Rectal smooth muscle tissue (tissue), 1 donor: ENCODE data around the gene NCKAP5.
"Not testable (repeated sequence)": the region's sequence is repeated elsewhere in the genome, so short reads cannot be mapped to it uniquely, and the experiment has no call there.

Experiments
- H3K27ac ChIP-seq: one replicate; pipeline ENCODE4 v1.7.0; 2013; ENCODE audit warnings: low read depth, low read length, inconsistent platforms
- H3K27me3 ChIP-seq: one replicate; pipeline ENCODE4 v1.7.0; 2013; ENCODE audit warnings: low read length; ENCODE audit not compliant: control insufficient read depth, insufficient read depth
- H3K36me3 ChIP-seq: one replicate; pipeline ENCODE4 v1.7.0; 2013; ENCODE audit warnings: low read length; ENCODE audit not compliant: control insufficient read depth, insufficient read depth
- H3K4me1 ChIP-seq: one replicate; pipeline ENCODE4 v1.7.0; 2013; ENCODE audit warnings: low read length; ENCODE audit not compliant: control insufficient read depth, insufficient read depth
- H3K4me3 ChIP-seq: one replicate; pipeline ENCODE4 v1.7.0; 2013; ENCODE audit warnings: low read length
- H3K9ac ChIP-seq: one replicate; pipeline ENCODE4 v1.7.0; 2013; ENCODE audit warnings: low read length

NCKAP5 gene

GRCh38 chr2:133241224-133241571, 327.1 kb downstream of the NCKAP5 start:
- no peak overlapping the region for H3K27ac ChIP-seq
- H3K4me3 ChIP-seq = no peak overlapping the region
- no peaks in the 10 kb centered on the region for H3K36me3 ChIP-seq
- H3K9ac ChIP-seq = no peak overlapping the region
- no peaks in the 10 kb centered on the region for H3K27me3 ChIP-seq
- H3K4me1 ChIP-seq = no peaks in the 10 kb centered on the region

DNA sequence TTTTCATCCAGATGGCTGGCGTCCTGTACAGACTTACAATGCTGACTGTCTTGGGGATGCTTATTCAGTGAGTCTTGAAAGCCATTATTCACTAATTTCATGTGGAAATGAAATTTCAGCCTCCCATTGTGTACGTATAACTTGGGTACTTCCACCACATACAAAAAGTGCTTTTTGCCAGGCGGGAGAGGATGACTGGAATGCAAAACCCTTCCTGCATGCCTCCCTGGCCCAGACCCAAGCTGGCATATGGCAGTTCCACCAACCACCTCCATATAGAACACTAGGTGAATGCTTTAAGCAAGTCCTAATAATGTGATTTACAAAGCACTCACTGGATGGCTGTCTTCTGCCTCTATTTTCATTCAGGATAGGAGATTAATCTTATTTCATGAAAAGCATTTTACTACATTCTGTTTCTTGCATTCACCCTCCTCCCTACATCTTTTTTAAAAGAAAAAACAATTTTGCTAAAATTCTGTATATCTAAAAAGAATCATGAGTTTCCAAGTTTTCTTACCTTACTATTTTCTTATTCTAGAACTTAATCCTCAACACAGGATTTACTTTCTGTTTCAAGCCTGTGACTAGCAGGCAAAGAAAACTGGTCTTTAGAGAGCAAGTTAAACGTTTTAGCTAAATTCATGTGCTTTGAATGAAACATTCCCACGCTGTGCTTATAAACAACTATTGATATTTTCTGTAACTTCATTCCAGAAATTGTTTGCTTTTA, 327.6 kb downstream of the NCKAP5 start:
- H3K27me3 ChIP-seq = no peaks in the 10 kb centered on the region
- H3K9ac ChIP-seq = no peak overlapping the region
- H3K4me1 ChIP-seq = no peaks in the 10 kb centered on the region
- no peak overlapping the region for H3K27ac ChIP-seq
- H3K4me3 ChIP-seq = no peak overlapping the region
- no peaks in the 10 kb centered on the region for H3K36me3 ChIP-seq

DNA sequence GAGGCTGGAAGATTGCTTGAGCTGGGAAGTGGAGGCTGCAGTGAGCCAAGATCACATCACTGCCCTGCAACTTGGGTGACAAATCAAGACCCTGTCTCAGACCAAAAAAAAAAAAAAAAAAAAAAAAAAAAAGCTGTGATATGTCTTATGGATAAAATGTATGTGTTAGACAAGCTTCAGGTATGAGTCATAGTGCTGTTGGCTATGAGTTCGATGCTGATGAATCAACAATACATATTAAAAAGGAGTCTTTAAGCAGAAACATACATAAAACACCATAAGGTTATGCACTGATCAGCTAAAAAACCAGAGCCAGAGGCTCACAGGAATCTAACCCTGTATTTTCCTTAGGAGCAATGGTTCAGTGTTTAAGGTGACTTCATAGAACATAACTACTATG, 332.3 kb downstream of the NCKAP5 start:
- no peak overlapping the region for H3K9ac ChIP-seq
- H3K36me3 ChIP-seq = no peaks in the 10 kb centered on the region
- H3K27ac ChIP-seq = no peak overlapping the region
- H3K27me3 ChIP-seq = no peaks in the 10 kb centered on the region
- no peaks in the 10 kb centered on the region for H3K4me1 ChIP-seq
- H3K4me3 ChIP-seq = no peak overlapping the region

GRCh38 chr2:133232556-133232955, 335.7 kb downstream of the NCKAP5 start:
- no peak overlapping the region for H3K9ac ChIP-seq
- H3K4me3 ChIP-seq = no peak overlapping the region
- no peaks in the 10 kb centered on the region for H3K27me3 ChIP-seq
- H3K27ac ChIP-seq = no peak overlapping the region
- H3K36me3 ChIP-seq = no peaks in the 10 kb centered on the region
- no peaks in the 10 kb centered on the region for H3K4me1 ChIP-seq

- Histone ChIP-seq H3K4me1 (no peaks in the 10 kb centered on the region), H3K4me3 (no peak overlapping the region), H3K27me3 (no peaks in the 10 kb centered on the region), H3K9ac (no peak overlapping the region), H3K27ac (no peak overlapping the region), H3K36me3 (no peaks in the 10 kb centered on the region)
Measured at GRCh38 chr2:133231264-133231663, 337.0 kb downstream of the NCKAP5 start.

DNA sequence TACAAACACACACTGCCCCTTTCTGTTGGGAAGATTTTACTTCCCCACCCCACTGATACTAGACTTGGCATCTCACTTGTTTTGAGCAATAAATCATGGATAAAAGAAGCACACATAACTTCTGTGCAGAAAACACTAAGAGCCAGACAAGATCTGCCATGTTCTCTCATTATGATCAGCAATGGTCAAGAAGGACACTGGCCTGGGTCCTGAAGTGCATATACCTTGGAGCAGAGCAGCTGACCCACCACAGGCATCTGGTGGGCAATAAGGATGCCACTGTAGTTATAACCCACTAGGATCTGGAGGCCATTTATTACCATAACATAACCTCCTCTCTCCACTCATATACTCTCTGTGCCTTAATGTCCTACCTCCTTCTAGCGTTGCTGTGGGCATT, 338.3 kb downstream of the NCKAP5 start:
- H3K4me3 ChIP-seq = no peak overlapping the region

DNA sequence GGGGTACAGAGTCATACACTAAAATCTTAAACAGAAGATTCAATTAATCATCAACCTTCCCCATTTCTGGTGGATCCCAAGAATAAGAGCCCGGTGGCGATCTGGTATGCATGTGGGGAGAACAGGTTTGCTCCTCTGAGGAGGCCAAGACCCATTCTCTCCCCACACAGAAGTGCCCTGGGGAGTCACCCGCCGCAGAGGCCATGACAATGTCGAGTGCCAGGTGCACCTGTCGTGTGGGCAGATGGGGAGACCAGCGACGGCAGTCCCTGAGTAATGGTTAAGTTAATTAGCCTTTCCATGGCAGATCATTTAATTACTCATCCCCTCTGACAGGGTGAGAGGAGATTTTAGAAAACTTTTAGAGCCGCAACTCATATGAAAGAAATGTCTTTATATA, 345.0 kb downstream of the NCKAP5 start:
- no peaks in the 10 kb centered on the region for H3K4me1 ChIP-seq

More for the DNA sequence above, 338.3 kb downstream of the NCKAP5 start:
- H3K4me1 ChIP-seq = no peaks in the 10 kb centered on the region
- H3K36me3 ChIP-seq = no peaks in the 10 kb centered on the region
- H3K27ac ChIP-seq = no peak overlapping the region
- H3K27me3 ChIP-seq = no peaks in the 10 kb centered on the region
- H3K9ac ChIP-seq = no peak overlapping the region

GRCh38 chr2:133221398-133221797, 346.9 kb downstream of the NCKAP5 start:
- no peak overlapping the region for H3K4me3 ChIP-seq
- no peaks in the 10 kb centered on the region for H3K36me3 ChIP-seq
- H3K9ac ChIP-seq = no peak overlapping the region
- H3K27ac ChIP-seq = no peak overlapping the region
- H3K27me3 ChIP-seq = no peaks in the 10 kb centered on the region
- H3K4me1 ChIP-seq = no peaks in the 10 kb centered on the region

More for the DNA sequence above, 345.0 kb downstream of the NCKAP5 start:
- Histone ChIP-seq H3K4me3 (no peak overlapping the region), H3K9ac (no peak overlapping the region), H3K36me3 (no peaks in the 10 kb centered on the region), H3K27ac (no peak overlapping the region), H3K27me3 (no peaks in the 10 kb centered on the region)

DNA sequence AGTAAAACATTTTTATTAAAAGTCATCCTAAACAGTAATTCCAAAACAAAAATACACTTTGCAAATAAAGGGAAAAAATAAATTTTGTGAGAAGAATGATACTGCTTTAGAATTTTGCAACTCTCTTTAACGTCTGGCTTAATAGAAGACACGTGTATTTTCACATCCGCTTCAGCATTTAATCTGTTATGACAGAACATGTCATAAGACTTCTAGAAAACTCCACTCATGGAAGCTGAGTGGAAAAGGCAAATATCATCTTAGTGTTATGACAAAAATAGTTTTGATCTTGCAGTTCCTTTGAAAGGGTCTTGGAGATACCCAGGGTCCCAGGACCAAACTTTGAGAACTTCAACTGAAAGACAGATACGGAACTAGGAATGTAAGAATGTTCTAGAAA, 350.1 kb downstream of the NCKAP5 start:
- Histone ChIP-seq H3K4me3 (no peak overlapping the region), H3K9ac (no peak overlapping the region), H3K27ac (no peak overlapping the region), H3K27me3 (no peaks in the 10 kb centered on the region), H3K4me1 (no peaks in the 10 kb centered on the region), H3K36me3 (no peaks in the 10 kb centered on the region)

- Histone ChIP-seq H3K9ac (no peak overlapping the region), H3K4me1 (no peaks in the 10 kb centered on the region), H3K27ac (no peak overlapping the region), H3K36me3 (no peaks in the 10 kb centered on the region), H3K27me3 (no peaks in the 10 kb centered on the region), H3K4me3 (no peak overlapping the region)
Measured at GRCh38 chr2:133215477-133215876, 352.8 kb downstream of the NCKAP5 start.

- no peaks in the 10 kb centered on the region for H3K27me3 ChIP-seq
- no peak overlapping the region for H3K9ac ChIP-seq
- H3K27ac ChIP-seq = no peak overlapping the region
- H3K4me1 ChIP-seq = no peaks in the 10 kb centered on the region
- no peaks in the 10 kb centered on the region for H3K36me3 ChIP-seq
- H3K4me3 ChIP-seq = no peak overlapping the region
Measured at GRCh38 chr2:133213651-133214050, 354.6 kb downstream of the NCKAP5 start.

DNA sequence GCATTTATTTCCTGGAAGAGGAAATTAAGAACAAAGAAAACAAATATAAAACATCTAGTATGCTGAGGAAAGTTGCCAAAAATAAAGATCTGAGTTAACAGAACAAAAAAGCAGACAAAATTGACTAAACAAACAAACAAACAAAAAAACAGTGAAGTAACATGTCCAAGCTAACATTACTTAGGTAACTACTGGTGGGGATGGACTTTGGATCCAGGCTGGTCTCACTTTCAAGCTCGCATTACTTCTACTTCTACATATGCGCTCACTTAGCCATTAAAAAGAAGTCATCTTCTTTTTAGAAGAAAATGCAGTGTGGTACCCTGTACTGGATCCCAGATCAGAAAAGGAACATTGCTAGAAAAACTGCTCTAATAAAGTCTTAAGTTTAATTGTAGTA, 358.9 kb downstream of the NCKAP5 start:
- no peaks in the 10 kb centered on the region for H3K27me3 ChIP-seq
- no peak overlapping the region for H3K27ac ChIP-seq

DNA sequence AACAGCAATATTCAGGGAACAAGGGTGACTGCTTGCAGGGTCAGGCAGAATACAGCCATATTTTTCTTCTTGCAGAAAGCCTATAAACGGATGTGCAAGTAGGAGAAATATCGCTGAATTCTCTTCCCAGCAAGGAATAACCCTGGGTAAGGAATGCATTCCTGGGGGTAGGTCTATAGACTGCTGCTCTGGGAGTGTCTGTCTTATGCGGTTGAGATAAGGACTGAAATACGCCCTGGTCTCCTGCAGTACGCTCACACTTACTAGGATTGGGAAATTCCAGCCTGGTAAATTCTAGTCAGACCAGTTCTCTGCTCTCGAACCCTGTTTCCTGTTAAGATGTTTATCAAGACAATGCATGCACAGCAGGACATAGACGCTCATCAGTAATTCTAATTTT, 361.6 kb downstream of the NCKAP5 start:
- not testable (repeated sequence) for H3K27ac ChIP-seq, H3K4me3 ChIP-seq, H3K9ac ChIP-seq, H3K27me3 ChIP-seq, H3K36me3 ChIP-seq, H3K4me1 ChIP-seq

More for the DNA sequence above, 358.9 kb downstream of the NCKAP5 start:
- H3K9ac ChIP-seq = no peak overlapping the region
- no peaks in the 10 kb centered on the region for H3K4me1 ChIP-seq
- no peaks in the 10 kb centered on the region for H3K36me3 ChIP-seq
- no peak overlapping the region for H3K4me3 ChIP-seq
